Uterus (tissue), 2 donors: ENCODE data around the gene UNC5CL.

Experiments used
- POLR2A ChIP-seq, 2 donors: fragments of 450-650 bp; IDR thresholded peaks; one replicate each; pipeline ENCODE4 v1.6.1; 2016; ENCODE audit warnings: antibody characterized with exemption in 2 of 2, mild to moderate bottlenecking in 1 of 2, moderate library complexity in 1 of 2
- TF ChIP-seq, protein P1 (sequence below), 4 experiments: fragments of 200-600 bp in 2 of 4; fragments of 450-650 bp in 2 of 4; sonication (generic) in 2 of 4; IDR thresholded peaks; one replicate each; pipeline ENCODE4 v1.5.1; 2016 to 2019; ENCODE audit warnings: antibody characterized with exemption in 4 of 4, mild to moderate bottlenecking in 2 of 4, moderate library complexity in 1 of 4

DNA sequence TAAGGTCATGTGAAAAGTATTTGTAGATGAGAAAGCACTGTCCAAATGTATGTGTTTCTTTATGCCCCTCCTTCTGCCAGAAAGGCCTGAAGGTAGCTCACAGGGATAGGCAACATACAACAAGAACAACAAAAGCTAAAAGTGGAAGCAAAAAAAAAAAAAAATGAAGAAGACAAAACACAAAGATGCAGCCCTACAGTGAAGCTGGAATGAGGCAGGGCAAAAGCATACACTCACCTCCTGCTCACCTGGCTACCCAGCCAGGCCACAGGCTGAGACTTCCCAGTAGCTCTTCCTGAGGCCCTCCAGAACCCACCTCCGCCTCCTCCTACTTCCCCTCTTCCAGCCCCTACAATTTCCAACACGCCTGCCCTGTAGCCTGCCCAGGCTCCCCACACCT is 2.4 kb downstream of the UNC5CL start:
- TF ChIP-seq, protein P1, sequence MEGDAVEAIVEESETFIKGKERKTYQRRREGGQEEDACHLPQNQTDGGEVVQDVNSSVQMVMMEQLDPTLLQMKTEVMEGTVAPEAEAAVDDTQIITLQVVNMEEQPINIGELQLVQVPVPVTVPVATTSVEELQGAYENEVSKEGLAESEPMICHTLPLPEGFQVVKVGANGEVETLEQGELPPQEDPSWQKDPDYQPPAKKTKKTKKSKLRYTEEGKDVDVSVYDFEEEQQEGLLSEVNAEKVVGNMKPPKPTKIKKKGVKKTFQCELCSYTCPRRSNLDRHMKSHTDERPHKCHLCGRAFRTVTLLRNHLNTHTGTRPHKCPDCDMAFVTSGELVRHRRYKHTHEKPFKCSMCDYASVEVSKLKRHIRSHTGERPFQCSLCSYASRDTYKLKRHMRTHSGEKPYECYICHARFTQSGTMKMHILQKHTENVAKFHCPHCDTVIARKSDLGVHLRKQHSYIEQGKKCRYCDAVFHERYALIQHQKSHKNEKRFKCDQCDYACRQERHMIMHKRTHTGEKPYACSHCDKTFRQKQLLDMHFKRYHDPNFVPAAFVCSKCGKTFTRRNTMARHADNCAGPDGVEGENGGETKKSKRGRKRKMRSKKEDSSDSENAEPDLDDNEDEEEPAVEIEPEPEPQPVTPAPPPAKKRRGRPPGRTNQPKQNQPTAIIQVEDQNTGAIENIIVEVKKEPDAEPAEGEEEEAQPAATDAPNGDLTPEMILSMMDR (IDR thresholded peaks at IDR 0.05) = no peak
- TF ChIP-seq POLR2A (IDR thresholded peaks at IDR 0.05) = no peak
